ENCODE data around the gene RBBP8NL.

Gene RBBP8NL

GRCh38 chr20:62427172-62428001 is at the start of gene RBBP8NL:
Gene RBBP8NL (minus strand): TSS chr20:62427539. CDS start chr20:62419647, 7,892 bp downstream.
- DNase-seq (ENCODE audit: low read depth in 2 of 2): no peak

GRCh38 chr20:62476056-62476838 is 48.9 kb upstream of the RBBP8NL start:
- DNase-seq (ENCODE audit: low read depth in 2 of 2): no peak

- DNase-seq (ENCODE audit: low read depth in 2 of 2): no peak
These were observed 48.4 kb upstream of the RBBP8NL start, which contains the start of gene GATA5 for GRCh38 chr20:62475772-62476055. Gene GATA5 (minus strand): TSS chr20:62475995. CDS start chr20:62475521, 474 bp downstream.

- DNase-seq (ENCODE audit: low read depth in 2 of 2): no peak
These were observed 47.9 kb upstream of the RBBP8NL start for GRCh38 chr20:62475027-62475771.

GRCh38 chr20:62474604-62475026 is 47.3 kb upstream of the RBBP8NL start:
- no peak for DNase-seq (ENCODE audit: low read depth in 2 of 2)

- no peak for DNase-seq (ENCODE audit: low read depth in 2 of 2)
These were observed 46.6 kb upstream of the RBBP8NL start for GRCh38 chr20:62473717-62474603.

GRCh38 chr20:62472941-62473585 is 45.7 kb upstream of the RBBP8NL start:
- no peak for DNase-seq (ENCODE audit: low read depth in 2 of 2)

- no peak for DNase-seq (ENCODE audit: low read depth in 2 of 2)
These were observed 45.0 kb upstream of the RBBP8NL start for GRCh38 chr20:62472138-62472940.

- no peak for DNase-seq (ENCODE audit: low read depth in 2 of 2)
These were observed 43.1 kb upstream of the RBBP8NL start for GRCh38 chr20:62470459-62470858.

- no peak for DNase-seq (ENCODE audit: low read depth in 2 of 2)
These were observed 42.7 kb upstream of the RBBP8NL start for GRCh38 chr20:62470001-62470400.

- no peak for DNase-seq (ENCODE audit: low read depth in 2 of 2)
These were observed 42.0 kb upstream of the RBBP8NL start for GRCh38 chr20:62469352-62469751.

GRCh38 chr20:62466806-62467537 is 39.6 kb upstream of the RBBP8NL start:
- DNase-seq (ENCODE audit: low read depth in 2 of 2): no peak

- no peak for DNase-seq (ENCODE audit: low read depth in 2 of 2)
These were observed 38.9 kb upstream of the RBBP8NL start for GRCh38 chr20:62466072-62466760.

GRCh38 chr20:62464990-62465389 is 37.7 kb upstream of the RBBP8NL start:
- DNase-seq (ENCODE audit: low read depth in 2 of 2): no peak

- DNase-seq (ENCODE audit: low read depth in 2 of 2): no peak
These were observed 37.1 kb upstream of the RBBP8NL start for GRCh38 chr20:62464425-62464770.

GRCh38 chr20:62463651-62464424 is 36.5 kb upstream of the RBBP8NL start:
- DNase-seq (ENCODE audit: low read depth in 2 of 2): no peak

GRCh38 chr20:62462976-62463592 is 35.7 kb upstream of the RBBP8NL start:
- no peak for DNase-seq (ENCODE audit: low read depth in 2 of 2)
